Bronchial epithelial cell (primary cell): Measurements from ENCODE around the gene CTPS1. TPM values are rescaled to one million over a fixed set of nuclear protein-coding genes. Genes with fewer than 3 reads are reported as not detected.

Experiments used
- DNase-seq: peaks from one replicate; pipeline ENCODE4 v3.0.0-alpha.2; 2010; ENCODE audit warnings: low read depth
- FAIRE-seq: peaks from 2 replicates; lab custom pipeline; 2011; peaks lifted over from hg19 to GRCh38; lab: Jason Lieb, UNC
- H3K27me3 ChIP-seq: 2 replicates; pipeline ENCODE4 v1.5.1; 2011; ENCODE audit warnings: low read length; ENCODE audit not compliant: control insufficient read depth, insufficient read depth
- H3K36me3 ChIP-seq: 2 replicates; pipeline ENCODE4 v1.5.1; 2011; ENCODE audit warnings: low read length; ENCODE audit not compliant: control insufficient read depth, insufficient read depth
- H3K4me3 ChIP-seq: 2 replicates; pipeline ENCODE4 v1.5.1; 2011; ENCODE audit warnings: mild to moderate bottlenecking, low read depth, low read length, control low read depth
- CTCF ChIP-seq: IDR thresholded peaks from 2 replicates; pipeline ENCODE4 v1.5.1; 2011; ENCODE audit warnings: mild to moderate bottlenecking, moderate library complexity, low read length, control low read depth, inconsistent platforms; ENCODE audit not compliant: insufficient read depth, severe bottlenecking
- total RNA-seq: library from RNA; depleted of rRNA; stranded (reverse); fragments of >200 nt; gene quantifications from 2 replicates; pipeline ENCODE4 v1.2.1, GENCODE V29; 2014

The CTPS1 gene
- total RNA-seq, 1 donor from 2014 or later: 33.7 TPM

- Histone ChIP-seq H3K36me3 (peaks cover 23% of the 10 kb centered on the region), H3K4me3 (no peak overlapping the region), H3K27me3 (no peaks in the 10 kb centered on the region)
- no peak for TF ChIP-seq CTCF
- FAIRE-seq (no peak), DNase-seq (peak; percentile 79)
These were observed 4.6 kb downstream of the CTPS1 start for GRCh38 chr1:40984066-40984465.

- H3K27me3 ChIP-seq: no peaks in the 10 kb centered on the region
- no peak for TF ChIP-seq CTCF
- FAIRE-seq: no peak
- no peak overlapping the region for H3K4me3 ChIP-seq
- peak; percentile 37 for DNase-seq
- H3K36me3 ChIP-seq: peaks cover 27% of the 10 kb centered on the region
These were observed 5.0 kb downstream of the CTPS1 start for GRCh38 chr1:40984531-40984930.

GRCh38 chr1:40985161-40985560, 5.7 kb downstream of the CTPS1 start:
- Histone ChIP-seq H3K36me3 (peaks cover 29% of the 10 kb centered on the region), H3K27me3 (no peaks in the 10 kb centered on the region), H3K4me3 (no peak overlapping the region)
- DNase-seq: no peak
- TF ChIP-seq CTCF: no peak
- FAIRE-seq: no peak

- H3K36me3 ChIP-seq: peaks cover 29% of the 10 kb centered on the region
- no peak for TF ChIP-seq CTCF
- no peaks in the 10 kb centered on the region for H3K27me3 ChIP-seq
- DNase-seq: no peak
- no peak overlapping the region for H3K4me3 ChIP-seq
- no peak for FAIRE-seq
These were observed 6.4 kb downstream of the CTPS1 start for GRCh38 chr1:40985875-40986274.

- no peak overlapping the region for H3K4me3 ChIP-seq
- DNase-seq (no peak), FAIRE-seq (no peak)
- H3K27me3 ChIP-seq: no peaks in the 10 kb centered on the region
- peaks cover 31% of the 10 kb centered on the region for H3K36me3 ChIP-seq
- no peak for TF ChIP-seq CTCF
These were observed 6.9 kb downstream of the CTPS1 start for GRCh38 chr1:40986328-40986783.

- DNase-seq (no peak), FAIRE-seq (no peak)
- H3K36me3 ChIP-seq: peaks cover 36% of the 10 kb centered on the region
These were observed 7.5 kb downstream of the CTPS1 start for GRCh38 chr1:40986956-40987355.

More at GRCh38 chr1:40986956-40987355, 7.5 kb downstream of the CTPS1 start:
- TF ChIP-seq CTCF: no peak
- H3K27me3 ChIP-seq: no peaks in the 10 kb centered on the region
- H3K4me3 ChIP-seq: no peak overlapping the region
